H9 (cell line): ENCODE measurements around the gene GRIK4. TPM values are rescaled to one million over a fixed set of nuclear protein-coding genes. Genes with fewer than 3 reads are reported as not detected.
A peak's percentile ranks its signal among the peaks of the same experiment; 100 is the strongest.

Experiments
- DNase-seq: peaks from one replicate; pipeline ENCODE4 v3.0.0-alpha.2; 2017
- H2AFZ ChIP-seq: one replicate; pipeline ENCODE4 v1.6.1; 2013; ENCODE audit warnings: mild to moderate bottlenecking, low read length, control low read depth, moderate library complexity
- H2AK5ac ChIP-seq: 2 replicates; pipeline ENCODE4 v1.6.1; 2013; ENCODE audit warnings: low read length, control low read depth, mixed read lengths; ENCODE audit not compliant: insufficient read length
- H2BK120ac ChIP-seq: one replicate; pipeline ENCODE4 v1.6.1; 2013; ENCODE audit warnings: low read depth, mild to moderate bottlenecking, low read length, control low read depth, inconsistent platforms; ENCODE audit not compliant: poor library complexity, severe bottlenecking
- H2BK12ac ChIP-seq: 2 replicates; pipeline ENCODE4 v1.6.1; 2013; ENCODE audit warnings: low read length, control low read depth, mixed read lengths, low read depth; ENCODE audit not compliant: insufficient read length
- H2BK15ac ChIP-seq: 2 replicates; pipeline ENCODE4 v1.6.1; 2013; ENCODE audit warnings: low read depth, low read length, control low read depth
- H2BK20ac ChIP-seq: one replicate; pipeline ENCODE4 v1.6.1; 2013; ENCODE audit warnings: low read depth, mild to moderate bottlenecking, low read length, control low read depth, inconsistent platforms; ENCODE audit not compliant: poor library complexity, severe bottlenecking
- H2BK5ac ChIP-seq: 2 replicates; pipeline ENCODE4 v1.6.1; 2013; ENCODE audit warnings: low read length, control low read depth, mixed read lengths; ENCODE audit not compliant: insufficient read length
- H3K14ac ChIP-seq: 2 replicates; pipeline ENCODE4 v1.6.1; 2013; ENCODE audit warnings: low read length, control low read depth; ENCODE audit not compliant: insufficient read depth
- H3K18ac ChIP-seq: 2 replicates; pipeline ENCODE4 v1.6.1; 2013; ENCODE audit warnings: low read depth, mild to moderate bottlenecking, mixed read lengths, low read length, control low read depth; ENCODE audit not compliant: insufficient read length
- H3K23ac ChIP-seq: 2 replicates; pipeline ENCODE4 v1.6.1; 2013; ENCODE audit warnings: low read length, control low read depth, mixed read lengths, low read depth; ENCODE audit not compliant: insufficient read length
- H3K23me2 ChIP-seq: 2 replicates; pipeline ENCODE4 v1.6.1; 2013; ENCODE audit warnings: low read depth, mild to moderate bottlenecking, mixed read lengths, low read length, control low read depth; ENCODE audit not compliant: insufficient read length, poor library complexity, severe bottlenecking
- H3K27ac ChIP-seq: 2 replicates; pipeline ENCODE4 v1.5.1; 2013; ENCODE audit warnings: low read length, control low read depth, mixed read lengths, low read depth; ENCODE audit not compliant: insufficient read length
- H3K27me3 ChIP-seq: 2 replicates; pipeline ENCODE4 v1.6.1; 2013; ENCODE audit warnings: low read length, control low read depth, inconsistent platforms; ENCODE audit not compliant: insufficient read depth
- H3K4ac ChIP-seq: 2 replicates; pipeline ENCODE4 v1.6.1; 2013; ENCODE audit warnings: low read depth, mild to moderate bottlenecking, control low read depth, inconsistent platforms, low read length, moderate library complexity
- H3K4me1 ChIP-seq: 2 replicates; pipeline ENCODE4 v1.6.1; 2013; ENCODE audit warnings: low read length, control low read depth, inconsistent platforms; ENCODE audit not compliant: insufficient read depth
- H3K4me2 ChIP-seq: 2 replicates; pipeline ENCODE4 v1.6.1; 2013; ENCODE audit warnings: low read length, control low read depth, mixed read lengths; ENCODE audit not compliant: insufficient read length, insufficient read depth
- H3K56ac ChIP-seq: 2 replicates; pipeline ENCODE4 v1.6.1; 2013; ENCODE audit warnings: low read depth, mild to moderate bottlenecking, mixed read lengths, low read length, control low read depth; ENCODE audit not compliant: insufficient read length
- H3K79me1 ChIP-seq: 2 replicates; pipeline ENCODE4 v1.6.1; 2013; ENCODE audit warnings: low read depth, mild to moderate bottlenecking, moderate library complexity, low read length, control low read depth, inconsistent platforms; ENCODE audit not compliant: insufficient read depth, poor library complexity, severe bottlenecking
- H3K79me2 ChIP-seq: 2 replicates; pipeline ENCODE4 v1.6.1; 2013; ENCODE audit warnings: low read length, control low read depth, inconsistent platforms; ENCODE audit not compliant: insufficient read depth
- H3K9ac ChIP-seq: 2 replicates; pipeline ENCODE4 v1.6.1; 2013; ENCODE audit warnings: low read length, control low read depth, mixed read lengths; ENCODE audit not compliant: insufficient read length; ENCODE audit errors: extremely low read depth
- H3K9me3 ChIP-seq: one replicate; pipeline ENCODE4 v1.6.1; 2013; ENCODE audit warnings: low read depth, low read length, inconsistent platforms; ENCODE audit not compliant: control insufficient read depth
- H3T11ph ChIP-seq: one replicate; pipeline ENCODE4 v1.6.1; 2013; ENCODE audit warnings: mild to moderate bottlenecking, low read length, control low read depth, inconsistent platforms
- H4K20me1 ChIP-seq: one replicate; pipeline ENCODE4 v1.6.1; 2013; ENCODE audit not compliant: control insufficient read depth, insufficient read length, insufficient read depth
- H4K5ac ChIP-seq: 2 replicates; pipeline ENCODE4 v1.6.1; 2013; ENCODE audit warnings: low read depth, mild to moderate bottlenecking, mixed read lengths, low read length, control low read depth; ENCODE audit not compliant: insufficient read length
- H4K8ac ChIP-seq: replicated peaks from 2 replicates; pipeline ENCODE4 v1.6.1; 2013; ENCODE audit warnings: low read length, control low read depth, mixed read lengths, low read depth; ENCODE audit not compliant: insufficient read length
- H4K91ac ChIP-seq: 2 replicates; pipeline ENCODE4 v1.6.1; 2013; ENCODE audit warnings: low read depth, mild to moderate bottlenecking, moderate library complexity, mixed read lengths, low read length, control low read depth; ENCODE audit not compliant: insufficient read length
- H3K27ac Mint-ChIP-seq, 3 experiments: 2 replicates in 2 of 3; 3 replicates in 1 of 3; pipeline ENCODE4 v1.8.0; 2020 to 2021; ENCODE audit warnings: mixed read lengths in 3 of 3, mild to moderate bottlenecking in 1 of 3, moderate library complexity in 1 of 3
- H3K27me3 Mint-ChIP-seq: 2 replicates; pipeline ENCODE4 v1.8.0; 2021; ENCODE audit warnings: low read depth, mild to moderate bottlenecking, moderate library complexity, mixed read lengths
- H3K36me3 Mint-ChIP-seq, 3 experiments: 2 replicates in 2 of 3; 3 replicates in 1 of 3; pipeline ENCODE4 v1.8.0; 2020 to 2021; ENCODE audit warnings: low read depth in 3 of 3, mixed read lengths in 3 of 3; ENCODE audit not compliant: insufficient read depth in 1 of 3
- H3K4me1 Mint-ChIP-seq, 2 experiments: 2 replicates each; pipeline ENCODE4 v1.8.0; 2020; ENCODE audit warnings: mixed read lengths in 2 of 2
- H3K4me3 Mint-ChIP-seq, 2 experiments: 2 replicates in 1 of 2; 3 replicates in 1 of 2; pipeline ENCODE4 v1.8.0; 2020 to 2021; ENCODE audit warnings: mild to moderate bottlenecking in 2 of 2, mixed read lengths in 2 of 2, moderate library complexity in 1 of 2
- H3K9me3 Mint-ChIP-seq, 2 experiments: 2 replicates in 1 of 2; 3 replicates in 1 of 2; pipeline ENCODE4 v1.8.0; 2020; ENCODE audit warnings: mild to moderate bottlenecking in 2 of 2, mixed read lengths in 2 of 2, moderate library complexity in 1 of 2
- CTCF ChIP-seq: fragments of 200-600 bp; sonication (generic); conservative IDR thresholded peaks from 3 replicates; pipeline ENCODE4 v1.8.0; 2021; ENCODE audit warnings: antibody characterized with exemption, mild to moderate bottlenecking
- WGBS: extraction: QIAGEN DNeasy Blood & Tissue Kit; methylation state at CpG from one replicate; pipeline ENCODE4 v1.1.7; 2013; ENCODE audit warnings: missing lambda C conversion rate, low lambda C conversion rate, mixed read lengths; ENCODE audit not compliant: insufficient read length; ENCODE audit errors: extremely low coverage; 5-methylcytosine and 5-hydroxymethylcytosine counted together
- total RNA-seq: library from RNA; stranded (reverse); gene quantifications from 2 replicates; pipeline ENCODE4 v1.2.1, GENCODE V29; 2021

Gene GRIK4
- total RNA-seq, 1 experiment from 2014 or later: 2.3 TPM

GRCh38 chr11:120510406-120511115 lies 987 bp upstream of the GRIK4 start:
- H4K91ac ChIP-seq: no peak overlapping the region
- H3K14ac ChIP-seq: no peak overlapping the region
- no peak overlapping the region for H3K18ac ChIP-seq
- H3K4me2 ChIP-seq: no peak overlapping the region
- Mint-ChIP-seq H3K9me3 (no peaks in the 10 kb centered on the region), H3K27me3 (peaks cover 67% of the 10 kb centered on the region), H3K4me3 (peak overlapping the region; percentile 7 to 61), H3K27ac (no peak overlapping the region), H3K4me1 (peaks cover 6 to 15% of the 10 kb centered on the region in 2 experiments), H3K36me3 (no peaks in the 10 kb centered on the region)
- H3K9me3 ChIP-seq: no peaks in the 10 kb centered on the region
- H4K8ac ChIP-seq: no peak overlapping the region
- no peak overlapping the region for H2AFZ ChIP-seq
- H2AK5ac ChIP-seq: no peak overlapping the region
- no peak overlapping the region for H3K4ac ChIP-seq
- H3K4me1 ChIP-seq: no peaks in the 10 kb centered on the region
- H3K23me2 ChIP-seq: peaks cover 4% of the 10 kb centered on the region
- H2BK120ac ChIP-seq: no peak overlapping the region
- no peak overlapping the region for H3K9ac ChIP-seq
- no peak overlapping the region for H4K5ac ChIP-seq
- no peaks in the 10 kb centered on the region; the same call in 1 of the 2 replicates for H3K27me3 ChIP-seq
- no peaks in the 10 kb centered on the region for H3K79me1 ChIP-seq
- H3K23ac ChIP-seq: no peak overlapping the region
- DNase-seq: no peak
- no peak overlapping the region for H3K27ac ChIP-seq
- no peak for TF ChIP-seq CTCF
- no peaks in the 10 kb centered on the region for H3K79me2 ChIP-seq
- H2BK15ac ChIP-seq: no peak overlapping the region
- WGBS: no CpG with 5 or more reads among the region's 20 CpGs
- H3K56ac ChIP-seq: no peak overlapping the region
- no peak overlapping the region for H2BK20ac ChIP-seq
- H3T11ph ChIP-seq: no peak overlapping the region
- H2BK12ac ChIP-seq: no peak overlapping the region
- H2BK5ac ChIP-seq: no peak overlapping the region
- peaks cover 2% of the 10 kb centered on the region for H4K20me1 ChIP-seq
